ENCODE data around the gene ZNF581.

DNA sequence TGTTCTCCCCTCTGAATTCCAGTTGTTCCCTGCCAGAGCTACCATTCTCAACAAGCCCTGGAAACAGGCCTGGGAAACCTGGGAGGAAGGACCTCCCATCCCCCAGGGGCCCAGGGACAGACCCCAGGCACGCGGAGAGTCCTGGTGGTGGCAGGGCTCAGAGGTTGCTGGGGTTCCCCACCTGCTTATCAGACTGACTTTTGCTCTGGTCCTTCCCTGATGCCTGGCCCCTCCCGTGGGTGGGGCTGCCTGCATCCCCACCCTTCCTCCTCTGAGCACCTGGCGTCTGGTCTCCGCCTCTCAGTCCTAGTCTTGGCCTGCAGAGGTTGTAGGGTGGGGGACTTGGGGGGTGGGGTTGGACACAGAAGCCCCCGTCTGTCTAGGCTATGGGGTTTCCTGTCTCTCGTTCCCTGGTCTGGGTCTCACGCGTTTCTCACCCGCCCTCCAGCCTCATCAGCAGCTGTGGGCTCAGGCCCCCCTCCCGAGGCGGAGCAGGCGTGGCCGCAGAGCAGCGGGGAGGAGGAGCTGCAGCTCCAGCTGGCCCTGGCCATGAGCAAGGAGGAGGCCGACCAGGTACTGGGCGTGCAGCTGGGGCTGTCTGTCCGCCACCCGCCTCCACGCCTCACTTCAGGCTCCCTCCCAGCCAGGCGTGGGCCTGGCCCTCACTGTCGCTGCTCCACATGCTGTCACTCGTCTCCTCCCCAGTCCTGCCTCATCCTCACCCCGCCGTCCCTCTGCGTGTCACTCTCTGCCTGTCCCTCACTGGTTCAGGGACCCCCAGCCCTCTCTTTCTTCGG lies 45.2 kb downstream of the ZNF581 start:
- TF ChIP-seq, protein P1, sequence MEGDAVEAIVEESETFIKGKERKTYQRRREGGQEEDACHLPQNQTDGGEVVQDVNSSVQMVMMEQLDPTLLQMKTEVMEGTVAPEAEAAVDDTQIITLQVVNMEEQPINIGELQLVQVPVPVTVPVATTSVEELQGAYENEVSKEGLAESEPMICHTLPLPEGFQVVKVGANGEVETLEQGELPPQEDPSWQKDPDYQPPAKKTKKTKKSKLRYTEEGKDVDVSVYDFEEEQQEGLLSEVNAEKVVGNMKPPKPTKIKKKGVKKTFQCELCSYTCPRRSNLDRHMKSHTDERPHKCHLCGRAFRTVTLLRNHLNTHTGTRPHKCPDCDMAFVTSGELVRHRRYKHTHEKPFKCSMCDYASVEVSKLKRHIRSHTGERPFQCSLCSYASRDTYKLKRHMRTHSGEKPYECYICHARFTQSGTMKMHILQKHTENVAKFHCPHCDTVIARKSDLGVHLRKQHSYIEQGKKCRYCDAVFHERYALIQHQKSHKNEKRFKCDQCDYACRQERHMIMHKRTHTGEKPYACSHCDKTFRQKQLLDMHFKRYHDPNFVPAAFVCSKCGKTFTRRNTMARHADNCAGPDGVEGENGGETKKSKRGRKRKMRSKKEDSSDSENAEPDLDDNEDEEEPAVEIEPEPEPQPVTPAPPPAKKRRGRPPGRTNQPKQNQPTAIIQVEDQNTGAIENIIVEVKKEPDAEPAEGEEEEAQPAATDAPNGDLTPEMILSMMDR (IDR thresholded peaks at IDR 0.05) = no peak
- TF ChIP-seq POLR2A (IDR thresholded peaks at IDR 0.05) = no peak

Measured in heart left ventricle (tissue), 13 donors.